H1 (cell line): ENCODE results near the gene H6PD. TPM values are rescaled to one million over a fixed set of nuclear protein-coding genes. Genes with fewer than 3 reads are reported as not detected.

ENCODE experiments used
- BRCA1 ChIP-seq: IDR thresholded peaks from 2 replicates; pipeline ENCODE4 v1.6.1; 2012; ENCODE audit warnings: low read depth, low read length, improper control_type of control experiment
- CREB1 ChIP-seq: IDR thresholded peaks from 2 replicates; pipeline ENCODE4 v1.6.1; 2012; ENCODE audit warnings: inconsistent platforms
- KDM1A ChIP-seq: fragments of 200-600, 300-600 bp; sonication (generic); IDR thresholded peaks from 2 replicates; pipeline ENCODE4 v1.7.1; 2016; ENCODE audit warnings: mild to moderate bottlenecking, low read length, borderline replicate concordance
- polyA plus RNA-seq, 7 experiments: library from polyadenylated mRNA; depleted of rRNA in 3 of 7; stranded (reverse) in 5 of 7; unstranded in 2 of 7; fragments of >200 nt in 5 of 7; fragments of 200-250 nt in 2 of 7; gene quantifications; 1 replicate in 5 of 7; 2 replicates in 1 of 7; 4 replicates in 1 of 7; pipeline versions ENCODE4 v1.2.1 to v1.2.3, GENCODE V29; 2011 to 2013; ENCODE audit warnings: missing spikeins in 2 of 7, mixed read lengths in 2 of 7
- total RNA-seq: library from RNA; stranded (reverse); fragmentation: NEBNext Ultra II Directional; extraction: Animal tissue kit (Norgen Biotek cat#: 25700); gene quantifications from 2 replicates; pipeline ENCODE4 v1.2.1, GENCODE V29; 2021

H6PD gene
- total and polyA plus RNA-seq, 2 of the 8 experiments (the other 6 are each of a cell fraction or from before 2014, with no cell fraction given): 3.6 to 3.8 TPM

- TF ChIP-seq KDM1A (no peak), BRCA1 (no peak), CREB1 (no peak)
Observed at GRCh38 chr1:9193233-9193625, 41.3 kb upstream of the H6PD start (continued).
